Islet precursor cell (in vitro differentiated cells): ENCODE data around the gene CSTF2.

Source experiments
- DNase-seq: peaks from one replicate; pipeline ENCODE4 v3.0.0-alpha.2; 2018

CSTF2 gene

DNA sequence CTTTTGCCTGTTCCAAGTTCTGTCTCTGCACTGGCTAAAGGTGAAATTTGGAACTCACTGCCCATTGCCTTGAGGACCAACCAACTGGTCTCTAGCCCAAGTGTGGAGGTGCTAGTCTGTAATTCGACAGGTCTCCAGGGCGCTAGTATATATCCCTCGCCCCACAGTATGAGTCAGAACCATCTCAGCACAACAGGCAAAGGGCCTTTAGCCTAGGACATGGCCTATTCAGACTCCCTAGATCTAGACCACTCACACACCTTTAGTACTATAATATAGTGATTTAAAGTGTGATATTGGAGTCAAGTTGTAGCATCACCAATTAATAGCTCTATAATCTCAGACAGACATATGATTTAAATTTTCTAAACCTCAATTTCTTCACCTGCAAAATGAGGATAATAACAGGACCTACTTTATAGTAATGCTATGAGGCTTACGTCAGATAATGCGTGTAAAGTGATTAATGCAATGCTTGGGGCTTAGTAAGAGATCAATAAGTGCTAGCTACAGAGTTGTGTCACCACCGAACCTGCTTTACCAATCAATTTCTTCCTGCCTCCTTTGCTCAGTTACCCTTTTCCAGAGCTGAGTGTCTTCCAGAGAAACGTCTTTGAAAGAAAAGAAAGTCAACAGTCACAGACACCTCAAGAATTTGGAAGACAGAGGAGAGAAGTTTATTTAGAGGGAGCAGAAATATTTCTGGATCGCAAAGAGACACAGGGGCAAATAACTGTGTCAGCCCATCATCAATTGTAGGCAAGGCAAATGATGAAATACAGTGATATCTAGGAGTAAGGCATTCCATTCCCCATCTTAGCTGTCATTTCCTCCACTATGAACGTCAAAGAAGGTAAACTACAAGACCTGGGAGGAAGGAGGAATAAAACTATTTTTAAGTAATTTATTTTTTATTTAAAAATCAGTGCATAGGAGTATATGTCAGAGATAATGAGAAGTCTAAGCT is 51.7 kb downstream of the CSTF2 start:
- no peak for DNase-seq

- no peak for DNase-seq
These were observed 54.1 kb downstream of the CSTF2 start, which contains the start of gene NOX1 for GRCh38 chrX:100874325-100874724. NOX1 (minus strand) TSS chrX:100874359; CDS start chrX:100874139, 220 bp downstream.

GRCh38 chrX:100880368-100880767 is 60.2 kb downstream of the CSTF2 start:
- DNase-seq, result no peak

DNA sequence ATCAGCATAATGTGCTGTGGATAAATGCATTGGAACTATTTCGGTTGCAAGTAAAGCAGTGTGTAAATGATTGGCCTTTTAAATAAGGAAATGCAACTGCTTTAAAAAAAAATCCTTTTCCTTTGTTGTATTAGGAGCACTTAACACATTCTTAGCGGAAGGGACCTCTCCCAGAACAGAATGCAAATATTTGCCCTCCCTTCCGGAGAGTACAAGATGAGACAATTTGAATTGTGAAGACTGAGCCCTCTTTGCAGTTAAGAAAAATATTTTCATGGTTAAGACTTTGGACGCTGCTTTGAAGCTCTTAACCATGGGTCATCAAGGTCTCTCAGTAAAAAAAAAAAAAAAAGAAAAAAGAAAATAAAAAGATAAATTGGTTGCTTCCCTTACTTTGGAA is 63.5 kb downstream of the CSTF2 start:
- DNase-seq, result no peak
